ENCODE data around the gene ATP6V0A4.

DNA sequence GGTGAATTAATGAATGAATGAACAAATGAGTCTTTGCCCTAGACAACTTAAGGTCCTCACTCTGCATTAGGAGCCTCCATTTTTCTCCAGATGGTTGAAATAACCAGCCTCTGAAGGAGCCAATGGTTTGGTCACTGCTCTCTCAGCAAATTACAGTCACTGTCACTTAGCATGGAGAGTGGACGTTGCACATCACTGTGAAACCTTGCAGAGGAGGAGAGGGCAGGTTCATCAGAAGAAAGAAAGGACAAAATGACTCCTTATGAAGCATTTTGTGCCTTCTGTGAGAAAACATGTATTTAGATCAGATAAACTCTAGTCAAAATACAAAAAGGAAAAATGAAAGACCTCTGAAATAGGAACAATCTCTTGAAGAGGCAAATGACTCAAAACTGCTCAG is 6.6 kb upstream of the ATP6V0A4 start:
- TF ChIP-seq FOXM1 (IDR thresholded peaks at IDR 0.05; ENCODE audit: borderline replicate concordance) (no peak), FOXK2 (IDR thresholded peaks at IDR 0.05) (no peak), LEF1 (IDR thresholded peaks at IDR 0.05; ENCODE audit: borderline replicate concordance) (no peak), SP1 (IDR thresholded peaks at IDR 0.05) (no peak), CTBP1 (IDR thresholded peaks at IDR 0.05; ENCODE audit: borderline replicate concordance) (no peak), BHLHE40 (IDR thresholded peaks at IDR 0.05; ENCODE audit: borderline replicate concordance) (no peak)
